ENCODE measurements around the gene OSTN.
"Not testable (repeated sequence)": the region's sequence is repeated elsewhere in the genome, so short reads cannot be mapped to it uniquely, and the experiment has no call there.

The OSTN gene

DNA sequence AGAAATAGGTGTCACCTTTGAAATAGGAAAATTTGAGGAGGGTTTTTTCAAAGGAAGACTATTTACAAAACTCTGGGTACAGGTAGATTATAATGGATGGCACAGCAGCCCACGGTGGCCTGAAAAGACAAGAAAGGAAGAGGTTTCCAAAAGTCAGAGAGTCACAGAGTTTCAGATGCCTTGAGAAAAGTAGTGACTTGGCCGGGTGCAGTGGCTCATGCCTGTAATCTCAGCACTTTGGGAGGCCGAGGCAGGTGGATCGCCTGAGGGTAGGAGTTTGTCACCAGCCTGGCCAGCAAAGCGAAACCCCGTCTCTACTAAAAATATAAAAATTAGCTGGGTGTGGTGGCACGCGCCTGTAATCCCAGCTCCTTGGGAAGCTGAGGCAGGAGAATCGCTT is 35.2 kb downstream of the OSTN start:
- DNase-seq (ENCODE audit: low read depth in 2 of 3, low spot score in 2 of 3): no peak

DNA sequence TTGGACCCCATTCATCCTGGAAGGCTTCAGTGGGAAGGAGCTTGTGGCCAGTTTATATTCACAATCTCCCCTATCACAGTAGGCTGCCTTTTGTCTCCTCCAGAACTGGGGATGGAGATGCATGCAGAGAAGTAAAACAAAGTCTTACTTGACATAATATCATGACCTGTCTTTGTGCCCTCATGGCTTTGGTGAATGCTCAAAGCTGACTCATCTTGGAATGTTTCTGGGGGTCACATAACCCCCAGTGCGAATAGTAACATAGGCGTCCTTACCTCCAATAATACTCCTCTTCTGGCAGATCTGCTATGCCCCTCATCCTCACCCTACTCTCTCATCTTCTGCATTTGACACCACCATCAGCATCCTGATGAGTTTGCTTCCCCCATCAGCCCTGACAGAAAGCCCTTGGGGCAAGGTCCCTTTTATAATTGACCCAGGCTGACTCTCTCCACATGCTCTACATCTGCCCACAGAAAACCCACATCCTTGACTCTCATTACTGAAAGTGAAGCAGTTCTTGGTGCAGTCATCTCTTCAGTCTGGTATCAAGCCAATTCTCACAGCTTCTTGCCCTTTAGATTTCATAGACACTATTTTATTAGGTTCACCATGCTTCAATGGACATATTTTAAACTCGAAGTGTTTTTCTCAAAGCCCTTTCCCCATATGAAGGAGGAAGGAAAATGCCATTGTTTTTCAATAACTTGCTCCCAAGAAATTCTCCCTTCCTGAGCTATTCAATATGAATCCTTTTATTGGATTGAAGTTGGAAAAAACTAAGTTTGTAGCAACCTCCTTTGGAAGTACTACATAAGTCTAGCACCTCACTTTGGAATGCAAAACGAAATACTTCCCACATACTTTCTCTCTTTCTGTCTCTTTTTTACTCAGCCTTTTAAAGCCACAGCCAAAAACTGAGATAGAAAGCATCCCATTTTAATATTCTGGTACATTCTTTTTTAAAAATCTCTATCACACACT is 36.6 kb downstream of the OSTN start:
- no peak for DNase-seq (ENCODE audit: low read depth in 2 of 3, low spot score in 2 of 3)

DNA sequence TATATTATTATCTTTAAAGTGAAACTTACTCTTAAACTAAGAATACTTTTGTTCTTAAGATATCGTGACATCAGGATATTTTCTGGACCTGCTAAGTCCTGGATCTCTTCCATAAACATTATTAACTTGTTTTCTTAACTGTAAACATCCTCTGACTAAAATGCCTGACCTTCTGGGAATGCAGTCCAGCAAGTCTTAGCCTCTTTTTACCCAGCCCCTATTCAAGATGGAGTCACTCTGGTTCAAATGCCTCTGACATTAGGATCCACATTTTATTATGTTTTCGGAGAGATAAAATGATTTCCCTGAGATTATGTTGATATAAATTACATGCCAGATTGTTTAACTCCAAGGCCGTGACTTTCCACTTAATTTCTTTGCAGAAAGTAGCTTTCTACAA is 37.6 kb downstream of the OSTN start:
- DNase-seq (ENCODE audit: low read depth in 2 of 3, low spot score in 2 of 3): no peak

GRCh38 chr3:191237047-191237882 is 38.2 kb downstream of the OSTN start:
- DNase-seq (ENCODE audit: low read depth in 2 of 3, low spot score in 2 of 3): no peak

DNA sequence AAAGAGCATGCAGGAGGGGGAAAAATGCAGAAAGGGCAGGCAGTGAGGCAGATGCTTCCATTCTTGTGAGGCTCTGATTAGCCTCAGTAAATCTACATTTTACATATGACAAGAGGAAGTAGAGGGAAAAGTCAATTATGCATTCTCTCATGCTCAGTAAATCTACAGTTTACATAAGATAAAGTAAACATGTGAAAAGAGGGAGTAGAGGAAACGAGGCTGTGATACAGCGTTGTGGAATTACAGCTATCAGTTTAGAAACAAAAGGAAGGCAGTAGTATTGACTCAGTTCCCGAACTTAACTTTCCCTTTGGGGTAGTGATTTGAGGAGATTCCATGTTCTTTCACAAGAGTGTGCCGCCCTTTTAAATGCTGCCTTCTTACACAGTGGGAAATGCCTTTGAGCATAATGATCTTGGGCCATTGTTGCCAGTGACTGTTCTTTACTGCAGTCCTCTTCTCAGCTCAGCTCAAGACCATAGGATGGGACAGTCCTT is 39.3 kb downstream of the OSTN start:
- no peak for DNase-seq (ENCODE audit: low read depth in 2 of 3, low spot score in 2 of 3)

GRCh38 chr3:191239407-191240031 is 40.5 kb downstream of the OSTN start:
- no peak for DNase-seq (ENCODE audit: low read depth in 2 of 3, low spot score in 2 of 3)

- DNase-seq (ENCODE audit: low read depth in 2 of 3, low spot score in 2 of 3): no peak
These were observed 41.4 kb downstream of the OSTN start for GRCh38 chr3:191240486-191240885.

- DNase-seq (ENCODE audit: low read depth in 2 of 3, low spot score in 2 of 3): no peak
These were observed 45.3 kb downstream of the OSTN start for GRCh38 chr3:191244242-191244867.

GRCh38 chr3:191246034-191246433 is 47.0 kb downstream of the OSTN start:
- DNase-seq (ENCODE audit: low read depth in 2 of 3, low spot score in 2 of 3): not testable (repeated sequence)

DNA sequence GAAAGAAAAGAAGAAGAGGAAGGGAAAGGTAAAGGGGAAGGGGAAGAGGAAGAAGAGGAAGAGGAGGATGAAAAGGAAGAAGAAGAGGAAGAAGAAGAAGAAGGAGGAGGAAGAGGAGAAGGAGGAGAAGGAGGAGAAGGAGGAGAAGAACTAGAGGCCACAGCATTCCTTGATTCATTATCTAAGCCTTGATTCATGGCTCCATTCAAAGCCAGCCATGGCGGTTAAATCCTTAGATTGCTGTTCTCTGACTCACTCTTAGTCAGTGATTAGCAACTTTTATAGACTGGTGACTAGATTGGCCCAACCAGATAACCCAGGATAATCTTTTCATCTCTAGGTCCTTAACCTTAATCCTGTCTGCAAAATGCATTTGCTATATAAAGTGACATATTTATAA is 47.6 kb downstream of the OSTN start:
- no peak for DNase-seq (ENCODE audit: low read depth in 2 of 3, low spot score in 2 of 3)

GRCh38 chr3:191253089-191253799 is 54.2 kb downstream of the OSTN start:
- no peak for DNase-seq (ENCODE audit: low read depth in 2 of 3, low spot score in 2 of 3)

- no peak for DNase-seq (ENCODE audit: low read depth in 2 of 3, low spot score in 2 of 3)
These were observed 55.2 kb downstream of the OSTN start for GRCh38 chr3:191254098-191254873.

DNA sequence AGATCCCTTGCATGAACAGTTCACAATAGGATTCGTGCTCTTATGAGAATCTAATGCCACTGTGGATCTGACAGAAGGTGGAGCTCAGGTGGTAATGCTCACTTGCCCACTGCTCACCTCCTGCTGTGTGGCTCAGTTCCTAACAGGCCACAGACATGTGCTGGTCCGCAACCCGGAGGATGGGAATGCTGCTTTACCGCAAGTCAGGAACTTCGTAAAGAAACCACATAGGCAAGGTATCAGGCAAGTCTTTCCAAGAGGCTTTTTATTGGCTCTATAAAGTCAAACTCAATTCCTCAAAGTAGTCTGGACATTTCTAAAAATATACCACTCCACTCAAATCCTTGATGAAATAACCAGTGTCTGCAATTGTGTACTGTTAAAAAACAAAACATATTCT is 56.1 kb downstream of the OSTN start:
- DNase-seq (ENCODE audit: low read depth in 2 of 3, low spot score in 2 of 3): no peak

DNA sequence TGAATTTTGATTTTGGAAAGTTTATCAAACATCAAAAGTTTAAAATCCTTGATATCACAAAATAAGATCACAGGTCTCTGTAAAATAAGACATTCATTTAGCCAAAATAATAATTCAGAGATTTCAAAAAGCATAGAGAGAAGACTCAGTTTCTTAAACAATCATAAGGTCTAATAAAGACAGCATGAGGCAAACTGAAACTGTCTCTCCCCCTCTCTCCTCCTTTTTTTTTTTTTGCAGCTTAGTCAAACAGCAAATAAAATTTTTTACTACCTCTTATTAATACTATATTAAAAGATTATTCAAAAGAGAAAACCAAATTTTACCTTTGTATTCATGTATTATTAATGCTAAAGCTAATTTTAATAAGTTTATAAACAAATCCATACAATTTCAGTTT is 57.4 kb downstream of the OSTN start:
- no peak for DNase-seq (ENCODE audit: low read depth in 2 of 3, low spot score in 2 of 3)

- DNase-seq (ENCODE audit: low read depth in 2 of 3, low spot score in 2 of 3): no peak
These were observed 58.2 kb downstream of the OSTN start for GRCh38 chr3:191257286-191257685.

GRCh38 chr3:191259486-191259885 is 60.4 kb downstream of the OSTN start:
- no peak for DNase-seq (ENCODE audit: low read depth in 2 of 3, low spot score in 2 of 3)

GRCh38 chr3:191260431-191261303 is 61.6 kb downstream of the OSTN start:
- DNase-seq (ENCODE audit: low read depth in 2 of 3, low spot score in 2 of 3): no peak

DNA sequence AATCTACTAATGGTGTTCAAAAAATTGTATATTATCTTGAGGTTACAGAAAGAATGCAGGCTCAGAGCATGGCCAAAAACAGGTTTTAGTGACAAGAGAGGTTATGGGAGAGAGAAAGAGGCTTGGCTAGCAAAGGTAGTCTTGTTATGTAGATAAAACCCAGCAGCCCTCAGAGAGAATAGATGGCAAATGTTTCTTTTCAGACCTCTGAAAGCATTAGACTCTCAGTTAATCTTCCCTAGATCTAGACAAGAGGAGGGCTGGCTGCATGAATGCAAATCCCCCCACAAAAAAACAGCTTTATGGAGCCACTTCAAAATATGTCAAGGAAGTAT is 62.2 kb downstream of the OSTN start:
- DNase-seq (ENCODE audit: low read depth in 2 of 3, low spot score in 2 of 3): no peak

- no peak for DNase-seq (ENCODE audit: low read depth in 2 of 3, low spot score in 2 of 3)
These were observed 63.6 kb downstream of the OSTN start for GRCh38 chr3:191262650-191263049.

Data from activated CD8-positive, alpha-beta memory T cell treated with anti-CD3 and anti-CD28 coated beads for 48 hours (primary cell).